Adipose tissue (tissue), 3 donors: ENCODE data around the gene LY6G5C. TPM values are rescaled to one million over a fixed set of nuclear protein-coding genes. Genes with fewer than 3 reads are reported as not detected.
A peak's percentile ranks its signal among the peaks of the same experiment; 100 is the strongest.

Experiments
- H3K27ac ChIP-seq: one replicate; pipeline ENCODE4 v1.5.1; 2013; ENCODE audit warnings: low read depth, low read length
- WGBS, 3 donors: extraction: QIAGEN DNeasy Blood & Tissue Kit; methylation state at CpG; one replicate each; pipeline ENCODE4 v1.1.7; 2013; 5-methylcytosine and 5-hydroxymethylcytosine counted together
- polyA plus RNA-seq, 3 donors: library from polyadenylated mRNA; stranded (reverse); fragments of 200-250 nt; gene quantifications; one replicate each; pipeline ENCODE4 v1.2.3, GENCODE V29; 2013
- donor health status: healthy with polysubstance abuse.
- donor health status: Bipolar disorder and iron deficiency.
- donor health status: healthy.

Gene LY6G5C
- polyA plus RNA-seq, 3 donors, result 1.2 to 3.5 (median 2.4) TPM

GRCh38 chr6:31666337-31666965, 14.4 kb downstream of the LY6G5C start:
- 2 to 3% (median 2%) methylated on average over 15 of the region's 15 CpGs for WGBS, 3 donors
- H3K27ac ChIP-seq, result no peak overlapping the region

DNA sequence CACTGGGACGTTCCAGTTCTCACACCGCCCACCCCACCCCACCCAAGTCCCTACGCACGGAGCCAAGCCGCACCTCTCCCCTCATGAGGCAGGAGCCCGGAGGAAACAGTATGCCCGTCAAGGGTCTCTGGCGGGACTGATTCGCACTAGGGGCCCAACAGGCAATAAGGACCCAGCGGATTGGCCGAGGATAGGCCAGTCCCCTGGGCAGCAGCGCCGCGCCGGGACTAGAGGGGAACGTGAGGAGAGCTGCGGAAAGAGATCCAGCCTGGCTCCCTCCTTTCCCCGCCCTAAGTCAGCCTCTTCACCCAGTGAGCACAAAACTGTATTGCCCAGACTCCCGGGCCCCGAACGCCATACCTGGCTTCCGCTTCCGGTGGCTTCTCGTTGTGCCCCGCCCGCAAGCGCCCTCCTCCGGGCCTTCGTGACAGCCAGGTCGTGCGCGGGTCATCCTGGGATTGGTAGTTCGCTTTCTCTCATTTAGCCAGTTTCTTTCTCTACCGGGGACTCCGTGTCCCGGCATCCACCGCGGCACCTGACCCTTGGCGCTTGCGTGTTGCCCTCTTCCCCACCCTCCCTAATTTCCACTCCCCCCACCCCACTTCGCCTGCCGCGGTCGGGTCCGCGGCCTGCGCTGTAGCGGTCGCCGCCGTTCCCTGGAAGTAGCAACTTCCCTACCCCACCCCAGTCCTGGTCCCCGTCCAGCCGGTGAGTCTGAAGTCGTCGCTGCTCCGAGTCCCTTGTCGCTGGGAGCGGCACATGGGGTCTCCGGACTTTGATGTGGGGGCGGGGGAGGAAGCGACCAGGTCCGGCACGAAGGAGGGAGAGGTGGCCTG, 15.1 kb downstream of the LY6G5C start, which contains the start of gene CSNK2B:
Gene CSNK2B (plus strand): TSS at position 580 of the 836 bp plus-strand sequence. CDS start 752 bp downstream, outside the sequence.
- H3K27ac ChIP-seq, result peak within 1 kb of the TSS; percentile 79
- 0% methylated on average over 62 to 63 of the region's 63 CpGs for WGBS, 3 donors

DNA sequence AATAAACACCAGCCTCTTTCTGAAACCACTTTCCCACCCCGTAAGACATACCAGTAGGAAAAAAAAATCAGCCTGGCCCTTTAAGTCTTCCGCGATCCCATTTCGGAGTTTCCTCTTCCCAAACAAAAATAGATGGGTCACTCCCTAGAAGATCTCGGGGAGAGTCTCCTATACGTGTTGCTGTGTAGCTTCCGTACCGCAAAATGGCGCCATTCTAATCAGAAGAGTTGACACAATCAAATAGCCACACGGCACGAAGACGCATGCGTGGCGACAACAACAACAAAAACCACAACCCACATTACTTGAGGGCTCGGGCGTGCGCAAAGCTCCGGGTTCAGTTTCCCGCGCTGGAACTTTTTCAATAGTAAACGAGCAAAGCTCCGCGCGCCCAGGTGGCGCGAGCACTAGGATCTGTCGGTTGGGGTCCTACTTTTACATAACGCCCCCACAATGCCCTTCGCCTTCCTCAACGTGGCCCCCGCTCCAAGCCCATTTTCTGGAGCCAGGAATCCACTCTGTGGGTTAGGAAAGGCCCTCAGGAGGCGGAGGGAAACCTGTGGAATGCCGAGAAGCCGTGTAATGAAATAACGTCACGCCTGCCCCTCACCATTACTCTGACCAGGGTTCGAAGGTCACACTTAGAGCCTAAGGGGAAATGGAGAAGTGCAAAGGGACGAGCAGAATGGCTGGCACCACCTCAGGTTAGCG, 15.9 kb downstream of the LY6G5C start, which contains the start of gene GPANK1:
Gene GPANK1 (minus strand): TSS at position 208 of the 711 bp plus-strand sequence. CDS start 519 bp downstream, outside the sequence.
- 0% methylated on average over 39 of the region's 39 CpGs for WGBS, 3 donors
- peak within 1 kb of the TSS; percentile 79 for H3K27ac ChIP-seq

DNA sequence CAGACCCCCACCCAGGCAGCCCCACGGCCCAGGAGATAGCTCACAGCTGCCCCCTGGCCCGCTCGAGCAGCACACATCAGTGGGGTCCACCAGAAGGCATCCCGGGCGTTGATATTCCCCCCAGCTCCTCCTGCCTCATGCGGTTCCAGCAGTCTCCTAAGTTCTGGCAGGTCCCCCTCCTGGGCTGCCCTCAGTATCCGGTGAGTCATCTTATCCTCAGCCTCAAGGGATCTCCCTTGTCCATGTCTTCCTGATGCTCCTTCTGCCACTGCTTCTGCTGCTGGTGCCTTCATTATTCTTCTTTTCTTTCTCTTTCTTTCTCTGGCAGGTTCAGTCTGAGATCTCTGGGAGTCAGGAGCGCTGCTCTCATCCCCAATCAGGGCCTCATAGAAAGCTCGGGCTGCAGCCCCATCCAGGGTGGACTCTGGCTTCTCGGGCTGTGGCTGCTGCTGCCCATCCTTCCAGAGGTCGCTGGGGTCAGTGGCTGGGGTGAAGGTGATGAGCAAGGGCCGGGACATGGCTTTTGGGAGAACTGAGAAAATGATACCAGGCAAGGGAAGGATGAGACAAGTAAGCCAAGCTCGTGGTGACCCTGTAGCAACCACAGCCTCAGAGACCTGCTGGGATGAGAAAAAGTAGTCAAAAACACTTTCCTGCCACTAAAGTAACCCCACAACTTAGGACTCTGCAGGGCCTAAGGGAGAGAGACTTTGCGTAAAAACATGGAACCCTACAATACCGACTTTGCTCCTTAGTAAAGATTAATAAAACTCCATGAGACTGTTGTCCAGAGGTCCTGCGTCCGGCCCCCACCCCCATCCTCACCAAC, 16.7 kb downstream of the LY6G5C start:
- peak overlapping the region; percentile 47 for H3K27ac ChIP-seq
- 17 to 21% (median 19%) methylated on average over 17 of the region's 17 CpGs for WGBS, 3 donors

DNA sequence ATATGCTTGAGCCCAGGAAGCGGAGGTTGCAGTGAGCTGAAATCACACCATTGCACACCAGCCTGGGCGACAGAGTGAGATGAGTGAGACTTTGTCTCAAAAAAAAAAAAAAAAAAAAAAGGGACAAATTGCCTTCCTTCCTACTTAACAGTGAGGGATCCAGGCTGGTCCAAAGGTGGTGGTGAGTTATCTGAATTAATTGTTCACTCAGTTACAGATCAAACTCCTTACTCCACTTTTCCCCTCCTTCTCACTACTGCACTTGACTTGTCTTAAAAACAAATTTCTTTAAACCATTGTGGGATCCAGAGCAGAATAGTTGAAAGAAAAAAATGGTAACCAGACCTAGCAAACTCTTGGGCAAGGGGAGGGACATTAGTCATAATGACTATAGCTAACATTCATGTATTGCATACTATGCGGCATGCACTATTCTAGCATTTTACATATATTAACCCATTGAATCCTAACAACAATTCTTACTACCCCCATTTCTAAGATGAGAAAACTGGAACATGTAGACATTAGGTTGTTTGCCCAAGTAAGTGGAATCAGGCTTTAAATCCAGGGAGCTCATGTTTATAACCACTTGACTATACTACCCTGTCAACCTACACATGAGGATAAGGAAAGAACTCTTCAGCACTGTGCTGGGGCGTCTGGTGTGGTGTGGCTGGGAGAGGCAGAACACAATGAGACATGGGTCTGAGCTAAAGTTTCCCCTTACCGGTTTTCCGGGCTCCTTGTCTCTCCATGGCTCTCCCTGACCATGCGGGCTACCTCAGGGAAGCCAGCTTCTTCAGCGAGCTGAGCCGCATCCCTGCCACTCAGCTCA, 17.5 kb downstream of the LY6G5C start:
- WGBS, 3 donors, result 59 to 64% (median 60%) methylated on average over 9 of the region's 9 CpGs
- peak overlapping the region; percentile 47 for H3K27ac ChIP-seq

DNA sequence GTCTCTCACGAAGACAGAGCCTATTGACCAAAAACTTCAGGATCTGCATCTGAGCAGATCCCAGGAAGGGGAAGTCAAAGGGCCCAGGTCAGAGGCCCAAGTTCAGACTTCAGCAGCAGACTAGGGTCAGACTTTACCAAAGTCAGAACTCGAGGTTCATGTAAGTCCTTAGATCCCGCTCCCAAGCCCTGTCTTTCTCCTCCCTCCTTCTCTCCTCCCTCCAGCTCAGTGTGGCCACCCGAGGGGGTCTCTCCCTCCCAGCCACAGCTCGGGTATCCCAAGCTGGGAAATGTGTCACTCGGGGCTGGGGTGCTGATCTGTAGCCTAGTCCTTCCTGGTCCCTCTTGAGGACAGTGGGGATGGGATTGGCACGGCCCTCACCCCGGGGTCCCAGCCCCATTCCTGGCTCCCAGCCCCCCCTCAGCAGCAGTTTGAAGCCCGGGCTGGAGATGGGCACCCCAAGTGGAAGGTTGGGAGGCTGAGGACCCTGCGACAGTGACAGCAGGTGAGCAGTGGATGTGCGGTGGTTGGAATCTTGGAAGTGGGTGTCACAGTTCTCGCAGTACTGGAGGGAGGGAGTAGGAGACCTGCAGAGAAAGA, 18.6 kb downstream of the LY6G5C start:
- 85 to 89% (median 88%) methylated on average over 12 of the region's 12 CpGs for WGBS, 3 donors
- no peak overlapping the region for H3K27ac ChIP-seq

DNA sequence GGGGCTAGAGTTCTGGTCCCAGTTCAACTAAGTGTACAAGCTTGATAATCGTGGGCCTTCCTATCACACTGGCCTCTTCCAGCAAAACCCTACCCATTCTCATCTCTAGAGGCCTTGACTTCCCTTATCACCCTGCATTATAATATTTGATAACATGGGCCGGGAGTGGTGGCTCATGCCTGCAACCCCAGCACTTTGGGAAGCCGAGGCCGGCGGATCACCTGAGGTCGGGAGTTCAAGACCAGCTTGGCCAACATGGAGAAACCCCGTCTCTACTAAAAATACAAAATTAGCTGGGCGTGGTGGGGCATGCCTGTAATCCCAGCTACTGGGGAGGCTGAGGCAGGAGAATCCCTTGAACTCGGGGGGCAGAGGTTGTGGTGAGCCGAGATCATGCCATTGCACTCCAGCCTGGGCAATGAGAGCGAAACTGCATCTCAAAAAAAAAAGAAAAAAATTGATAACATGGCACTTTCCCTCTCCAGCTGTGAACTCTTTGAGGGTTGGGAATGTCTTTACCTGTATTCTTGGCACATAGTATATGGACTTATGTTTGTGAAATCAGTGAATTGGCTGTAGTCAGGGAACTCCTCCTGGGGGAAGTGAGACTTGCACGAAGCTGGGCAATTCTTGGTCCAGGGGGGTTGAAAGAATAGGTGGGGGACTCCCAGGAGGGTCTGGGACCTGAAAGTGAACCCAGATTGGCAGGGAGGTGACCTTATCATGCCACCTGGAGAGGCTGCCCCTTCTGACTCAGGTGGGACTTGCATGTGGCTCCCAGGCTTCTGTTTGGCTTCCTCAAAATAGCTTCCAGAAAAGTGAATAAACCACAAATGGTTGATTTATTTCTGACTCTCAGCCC, 19.4 kb downstream of the LY6G5C start:
- WGBS, 3 donors, result 71 to 82% (median 74%) methylated on average over 12 of the region's 12 CpGs
- no peak overlapping the region for H3K27ac ChIP-seq

GRCh38 chr6:31660381-31661261, 20.2 kb downstream of the LY6G5C start, which contains the start of gene C6orf47:
Gene C6orf47 (minus strand): TSS chr6:31660778. CDS start chr6:31659947, 831 bp downstream.
- 0 to 1% (median 1%) methylated on average over 52 of the region's 52 CpGs for WGBS, 3 donors
- H3K27ac ChIP-seq, result peak within 1 kb of the TSS; percentile 13

GRCh38 chr6:31659649-31660380, 21.1 kb downstream of the LY6G5C start:
- H3K27ac ChIP-seq, result peak overlapping the region; percentile 13
- WGBS, 3 donors, result 13 to 20% (median 19%) methylated on average over 13 of the region's 13 CpGs

- 79 to 87% (median 82%) methylated on average over 13 of the region's 13 CpGs for WGBS, 3 donors
- H3K27ac ChIP-seq, result no peak overlapping the region
Observed at GRCh38 chr6:31658983-31659648, 21.8 kb downstream of the LY6G5C start.

DNA sequence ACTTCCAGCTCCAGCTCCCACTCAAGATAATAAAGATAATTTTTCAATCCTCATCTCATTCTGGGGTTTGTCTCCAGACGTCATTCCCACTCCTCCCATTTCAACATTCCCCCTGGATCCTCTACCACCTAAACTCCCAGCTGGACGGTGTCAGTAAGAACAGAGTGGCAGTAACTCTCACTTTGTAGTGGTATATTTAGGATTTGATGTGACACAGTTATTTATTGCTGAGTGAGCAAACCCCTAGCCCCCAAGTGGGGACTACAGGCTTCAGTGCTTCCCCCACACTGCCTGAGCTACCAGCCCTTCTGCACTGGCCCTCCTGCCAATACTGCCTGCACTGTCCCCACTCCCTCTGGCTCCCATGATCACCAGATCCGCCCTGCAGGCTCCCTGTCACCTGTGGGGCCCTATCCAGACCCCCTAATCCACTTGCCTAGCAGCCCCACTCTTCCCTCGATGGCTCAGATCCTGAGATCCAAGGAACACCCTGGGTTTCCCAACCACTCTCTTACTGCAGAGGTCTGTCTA, 22.6 kb downstream of the LY6G5C start:
- H3K27ac ChIP-seq, result no peak overlapping the region
- WGBS, 3 donors, result 80 to 86% (median 84%) methylated on average over 4 of the region's 4 CpGs

DNA sequence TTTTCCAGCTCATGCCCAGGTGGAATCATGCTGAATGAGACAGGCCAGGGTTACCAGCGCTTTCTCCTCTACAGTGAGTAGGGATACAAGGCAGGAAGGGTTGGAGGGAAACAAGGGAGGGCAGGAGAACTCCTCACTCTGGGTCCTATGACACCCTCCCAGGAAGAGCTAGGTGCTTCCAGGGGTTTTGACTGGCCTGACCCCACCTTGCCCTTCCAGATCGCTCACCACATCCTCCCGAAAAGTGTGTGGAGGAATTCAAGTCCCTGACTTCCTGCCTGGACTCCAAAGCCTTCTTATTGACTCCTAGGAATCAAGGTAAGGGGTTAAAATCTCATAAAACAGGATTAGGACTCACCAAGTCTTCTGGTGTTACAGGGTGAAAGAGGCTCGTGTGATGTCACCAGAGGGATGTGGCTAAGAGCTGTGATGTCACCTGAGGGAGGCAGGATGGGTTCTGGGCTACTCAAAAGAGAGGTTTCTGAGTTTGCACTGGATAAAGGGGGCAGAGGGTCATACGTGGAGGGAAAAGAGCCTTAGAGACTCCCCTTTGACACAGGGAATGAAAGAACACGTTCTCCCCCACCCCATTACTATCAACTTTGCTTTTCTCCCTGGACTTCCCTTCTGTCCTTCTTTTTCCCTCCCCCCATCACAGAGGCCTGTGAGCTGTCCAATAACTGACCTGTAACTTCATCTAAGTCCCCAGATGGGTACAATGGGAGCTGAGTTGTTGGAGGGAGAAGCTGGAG, 23.3 kb downstream of the LY6G5C start:
- WGBS, 3 donors, result 64 to 77% (median 69%) methylated on average over 6 of the region's 6 CpGs
- H3K27ac ChIP-seq, result no peak overlapping the region
